Transverse colon (tissue), 3 donors: Measurements from ENCODE around the gene NFIA.

ENCODE experiments used
- EP300 ChIP-seq: sonication (generic); formaldehyde crosslinking; IDR thresholded peaks from one replicate; pipeline ENCODE4 v1.6.1; 2017; ENCODE audit warnings: antibody characterized with exemption, low read depth
- POLR2A ChIP-seq: fragments of 450-650 bp; IDR thresholded peaks from one replicate; pipeline ENCODE4 v1.6.1; 2016; ENCODE audit warnings: antibody characterized with exemption, mild to moderate bottlenecking, moderate library complexity
- TF ChIP-seq, protein P1 (sequence below), 5 experiments: fragments of 200-600 bp in 3 of 5; fragments of 450-650 bp in 2 of 5; sonication (generic) in 3 of 5; IDR thresholded peaks; 1 replicate in 2 of 5; 2 replicates in 3 of 5; pipeline ENCODE4 v1.5.1; 2016 to 2017; ENCODE audit warnings: antibody characterized with exemption in 5 of 5, inconsistent platforms in 3 of 5, mild to moderate bottlenecking in 2 of 5, moderate library complexity in 1 of 5

DNA sequence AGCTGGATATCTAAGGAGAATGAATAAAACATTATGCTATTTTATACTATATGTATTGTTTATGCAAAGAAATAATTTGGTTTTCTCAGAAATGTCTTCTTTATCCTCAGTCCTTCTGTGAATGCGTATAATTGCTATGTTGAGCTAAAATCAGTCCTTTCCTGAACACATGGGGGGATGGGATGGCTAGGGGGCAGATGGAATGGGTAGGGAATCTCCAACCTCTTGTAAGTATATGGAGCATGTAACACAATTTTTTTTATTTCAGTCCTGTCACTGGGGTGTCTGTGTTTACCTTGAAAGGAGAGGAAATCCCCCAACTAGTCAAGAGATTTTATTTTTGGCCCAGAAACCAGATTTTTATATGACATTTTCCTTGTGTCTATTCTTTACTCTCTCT is 291.8 kb downstream of the NFIA start:
- TF ChIP-seq, protein P1, sequence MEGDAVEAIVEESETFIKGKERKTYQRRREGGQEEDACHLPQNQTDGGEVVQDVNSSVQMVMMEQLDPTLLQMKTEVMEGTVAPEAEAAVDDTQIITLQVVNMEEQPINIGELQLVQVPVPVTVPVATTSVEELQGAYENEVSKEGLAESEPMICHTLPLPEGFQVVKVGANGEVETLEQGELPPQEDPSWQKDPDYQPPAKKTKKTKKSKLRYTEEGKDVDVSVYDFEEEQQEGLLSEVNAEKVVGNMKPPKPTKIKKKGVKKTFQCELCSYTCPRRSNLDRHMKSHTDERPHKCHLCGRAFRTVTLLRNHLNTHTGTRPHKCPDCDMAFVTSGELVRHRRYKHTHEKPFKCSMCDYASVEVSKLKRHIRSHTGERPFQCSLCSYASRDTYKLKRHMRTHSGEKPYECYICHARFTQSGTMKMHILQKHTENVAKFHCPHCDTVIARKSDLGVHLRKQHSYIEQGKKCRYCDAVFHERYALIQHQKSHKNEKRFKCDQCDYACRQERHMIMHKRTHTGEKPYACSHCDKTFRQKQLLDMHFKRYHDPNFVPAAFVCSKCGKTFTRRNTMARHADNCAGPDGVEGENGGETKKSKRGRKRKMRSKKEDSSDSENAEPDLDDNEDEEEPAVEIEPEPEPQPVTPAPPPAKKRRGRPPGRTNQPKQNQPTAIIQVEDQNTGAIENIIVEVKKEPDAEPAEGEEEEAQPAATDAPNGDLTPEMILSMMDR (IDR thresholded peaks at IDR 0.05) = no peak
- no peak for TF ChIP-seq EP300
- no peak for TF ChIP-seq POLR2A
